Uterus (tissue), 2 donors: ENCODE results near the gene SSBP4.
A peak's percentile ranks its signal among the peaks of the same experiment; 100 is the strongest.

ENCODE experiments used
- CTCF ChIP-seq, 4 experiments: fragments of 200-600 bp in 2 of 4; fragments of 450-650 bp in 2 of 4; sonication (generic) in 2 of 4; IDR thresholded peaks; one replicate each; pipeline ENCODE4 v1.5.1; 2016 to 2019; ENCODE audit warnings: antibody characterized with exemption in 4 of 4, mild to moderate bottlenecking in 2 of 4, moderate library complexity in 1 of 4
- POLR2A ChIP-seq, 2 donors: fragments of 450-650 bp; IDR thresholded peaks; one replicate each; pipeline ENCODE4 v1.6.1; 2016; ENCODE audit warnings: antibody characterized with exemption in 2 of 2, mild to moderate bottlenecking in 1 of 2, moderate library complexity in 1 of 2

GRCh38 chr19:18401580-18402112, 17.6 kb upstream of the SSBP4 start:
- TF ChIP-seq CTCF (IDR thresholded peaks at IDR 0.05) (peak in 2 of 4 experiments; percentile 18 to 24), POLR2A (IDR thresholded peaks at IDR 0.05) (no peak)
